ENCODE results near the gene CHRNG.

- TF ChIP-seq, protein P1, sequence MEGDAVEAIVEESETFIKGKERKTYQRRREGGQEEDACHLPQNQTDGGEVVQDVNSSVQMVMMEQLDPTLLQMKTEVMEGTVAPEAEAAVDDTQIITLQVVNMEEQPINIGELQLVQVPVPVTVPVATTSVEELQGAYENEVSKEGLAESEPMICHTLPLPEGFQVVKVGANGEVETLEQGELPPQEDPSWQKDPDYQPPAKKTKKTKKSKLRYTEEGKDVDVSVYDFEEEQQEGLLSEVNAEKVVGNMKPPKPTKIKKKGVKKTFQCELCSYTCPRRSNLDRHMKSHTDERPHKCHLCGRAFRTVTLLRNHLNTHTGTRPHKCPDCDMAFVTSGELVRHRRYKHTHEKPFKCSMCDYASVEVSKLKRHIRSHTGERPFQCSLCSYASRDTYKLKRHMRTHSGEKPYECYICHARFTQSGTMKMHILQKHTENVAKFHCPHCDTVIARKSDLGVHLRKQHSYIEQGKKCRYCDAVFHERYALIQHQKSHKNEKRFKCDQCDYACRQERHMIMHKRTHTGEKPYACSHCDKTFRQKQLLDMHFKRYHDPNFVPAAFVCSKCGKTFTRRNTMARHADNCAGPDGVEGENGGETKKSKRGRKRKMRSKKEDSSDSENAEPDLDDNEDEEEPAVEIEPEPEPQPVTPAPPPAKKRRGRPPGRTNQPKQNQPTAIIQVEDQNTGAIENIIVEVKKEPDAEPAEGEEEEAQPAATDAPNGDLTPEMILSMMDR (IDR thresholded peaks at IDR 0.05): no peak
- no peak for TF ChIP-seq POLR2A (IDR thresholded peaks at IDR 0.05)
Measured at GRCh38 chr2:232547991-232548390, 8.5 kb downstream of the CHRNG start.

Measured in uterus (tissue), 2 donors.